ENCODE results near the gene ZFYVE28.
"Not testable (repeated sequence)": the region's sequence is repeated elsewhere in the genome, so short reads cannot be mapped to it uniquely, and the experiment has no call there.

ZFYVE28 gene

GRCh38 chr4:2241003-2241402 is 177.4 kb downstream of the ZFYVE28 start:
- DNase-seq = no peak

DNA sequence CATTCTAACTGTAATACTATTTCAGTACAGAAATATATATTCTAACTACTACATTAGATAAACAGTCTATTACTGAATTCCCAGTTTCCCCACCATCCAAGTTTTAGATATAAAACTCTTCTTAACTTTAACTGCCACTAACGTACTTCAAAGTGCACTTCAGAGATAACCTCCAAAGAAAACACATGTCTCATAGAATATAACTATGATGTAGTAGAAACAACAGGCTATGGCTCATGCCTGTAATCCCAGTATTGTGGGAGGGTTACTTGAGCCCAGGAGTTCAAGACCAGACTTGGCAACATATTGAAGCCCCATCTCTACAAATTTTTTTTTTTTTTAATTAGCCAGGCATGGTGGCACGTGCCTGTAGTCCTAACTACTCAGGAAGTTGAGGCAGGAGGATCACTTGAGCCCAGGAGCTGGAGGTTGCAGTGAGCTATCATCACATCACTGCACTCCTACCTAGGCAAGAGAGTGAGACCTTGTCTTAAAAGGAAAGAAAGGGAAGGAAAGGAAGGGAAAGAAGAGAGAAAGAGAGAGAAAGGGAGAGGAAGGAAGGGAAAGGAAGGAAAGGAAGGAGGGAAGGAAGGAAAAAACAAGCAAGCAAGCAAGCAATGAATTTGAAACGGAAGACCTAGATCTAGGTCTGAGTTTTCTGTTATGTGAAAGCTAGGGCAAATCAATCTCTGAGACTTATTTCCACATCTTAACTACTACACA is 181.3 kb downstream of the ZFYVE28 start:
- no peak for DNase-seq

DNA sequence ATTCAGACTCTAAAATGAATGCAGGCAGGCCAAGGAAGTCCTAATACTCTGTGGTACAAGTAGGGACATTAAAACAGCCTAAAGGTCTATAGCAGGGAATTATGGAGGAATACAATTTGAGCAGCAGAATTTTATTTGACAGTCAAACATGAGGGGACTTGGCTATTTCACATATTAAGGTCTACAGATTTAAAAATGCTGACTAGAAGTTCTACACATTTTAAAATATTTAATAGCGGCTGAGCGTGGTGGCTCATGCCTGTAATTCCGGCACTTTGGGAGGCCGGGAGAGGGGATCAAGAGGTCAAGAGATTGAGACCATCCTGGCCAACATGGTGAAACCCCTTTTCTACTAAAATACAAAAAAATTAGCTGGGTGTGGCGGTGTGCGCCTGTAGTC is 187.4 kb downstream of the ZFYVE28 start:
- DNase-seq = no peak

GRCh38 chr4:2226261-2226660 is 192.2 kb downstream of the ZFYVE28 start:
- peak; percentile 46 for DNase-seq

DNA sequence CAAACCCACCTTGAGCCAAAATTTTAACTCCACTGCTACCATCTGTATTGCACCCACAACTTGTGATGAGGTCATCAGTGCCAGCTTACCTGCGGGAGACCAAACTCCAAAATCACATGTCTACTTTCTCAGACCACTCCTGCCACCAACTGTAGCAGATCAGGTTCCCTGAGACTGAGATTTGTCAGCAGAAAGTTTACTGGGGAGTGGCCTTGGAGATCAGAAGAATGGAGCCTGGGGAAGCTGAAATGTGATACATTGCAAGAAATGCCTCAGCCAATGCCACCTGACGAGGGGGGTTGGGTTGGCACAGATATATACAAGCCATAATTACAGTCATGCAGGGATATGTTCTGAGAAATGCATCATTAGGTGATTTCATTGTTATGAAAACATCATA is 195.6 kb downstream of the ZFYVE28 start:
- no peak for DNase-seq

- DNase-seq = not testable (repeated sequence)
Observed at GRCh38 chr4:2221378-2221777, 197.1 kb downstream of the ZFYVE28 start.

- peak; percentile 44 for DNase-seq
Observed at GRCh38 chr4:2220016-2220630, 198.3 kb downstream of the ZFYVE28 start.
